Measurements from ENCODE around the gene PAK2. TPM values are rescaled to one million over a fixed set of nuclear protein-coding genes. Genes with fewer than 3 reads are reported as not detected.
A peak's percentile ranks its signal among the peaks of the same experiment; 100 is the strongest.

The PAK2 gene
- total and polyA plus RNA-seq, 9 of the 15 experiments (the other 6 are each of a cell fraction or from before 2014, with no cell fraction given), result 13.2 to 72.4 (median 35.7) TPM

- TF ChIP-seq WHSC1 (IDR thresholded peaks at IDR 0.05; ENCODE audit: low read length), result no peak
- TF ChIP-seq HDGF (IDR thresholded peaks at IDR 0.05), result 0 out of 2 replicates have a peak, but pooled peaks have one; percentile 61
- TF ChIP-seq ATF6 (CRISPR knock-in tag; IDR thresholded peaks at IDR 0.05), result no peak
- 0 out of 2 replicates have a peak, but pooled peaks have one; percentile 4 for TF ChIP-seq PKNOX1 (IDR thresholded peaks at IDR 0.05)
- TF ChIP-seq ZNF408 (CRISPR knock-in tag; IDR thresholded peaks at IDR 0.05; ENCODE audit: low read depth), result no peak
- 0 out of 2 replicates have a peak, but pooled peaks have one; percentile 38 for TF ChIP-seq SMARCA4 (IDR thresholded peaks at IDR 0.05)
- TF ChIP-seq FOSL1 (tag; conservative IDR thresholded peaks at IDR 0.05), result 0 out of 2 replicates have a peak, but pooled peaks have one; percentile 20
- TF ChIP-seq MLLT1 (IDR thresholded peaks at IDR 0.05), result no peak
- no peak for TF ChIP-seq NONO (IDR thresholded peaks at IDR 0.05; ENCODE audit: low read depth in 2 of 2, low read length in 1 of 2)
- 0 out of 2 replicates have a peak, but pooled peaks have one; percentile 59 for TF ChIP-seq NBN (IDR thresholded peaks at IDR 0.05; ENCODE audit: low read depth)
- no peak for TF ChIP-seq PCBP1 (IDR thresholded peaks at IDR 0.05; ENCODE audit: low read depth, low read length, poor library complexity, severe bottlenecking)
- TF ChIP-seq CBFA2T2 (conservative IDR thresholded peaks at IDR 0.05), result no peak
- TF ChIP-seq SMARCE1 (IDR thresholded peaks at IDR 0.05), result no peak
Measured at GRCh38 chr3:196867155-196867506, 127.5 kb downstream of the PAK2 start (continued).
